Measurements from ENCODE around the gene DPT. TPM values are rescaled to one million over a fixed set of nuclear protein-coding genes. Genes with fewer than 3 reads are reported as not detected.

Gene DPT
- total and polyA plus RNA-seq, 2 of the 4 experiments (the other 2 are of a cell fraction): not detected

- Histone ChIP-seq H3K9me3 (ENCODE audit: control insufficient read depth, insufficient read depth, low read length) (no peaks in the 10 kb centered on the region), H2AFZ (replicated peaks; ENCODE audit: low read length, poor library complexity) (no peak overlapping the region), H3K36me3 (ENCODE audit: control insufficient read depth, insufficient read depth, low read length) (no peaks in the 10 kb centered on the region), H3K27me3 (ENCODE audit: control insufficient read depth, insufficient read depth, low read length) (no peaks in the 10 kb centered on the region), H3K79me1 (ENCODE audit: low read depth in 1 of 2, low read length in 2 of 2) (no peaks in the 10 kb centered on the region), H2BK15ac (ENCODE audit: low read depth, low read length) (no peak overlapping the region), H3K9me1 (ENCODE audit: insufficient read depth, low read length) (no peaks in the 10 kb centered on the region), H2BK20ac (ENCODE audit: low read depth, low read length) (no peak overlapping the region), H3K4me2 (ENCODE audit: low read depth, low read length) (no peak overlapping the region), H3K56ac (ENCODE audit: extremely low read depth, insufficient read depth, low read length) (no peak overlapping the region), H4K91ac (ENCODE audit: insufficient read depth, low read depth, low read length) (no peak overlapping the region), H3K23ac (ENCODE audit: low read depth, low read length) (no peak overlapping the region), H4K8ac (ENCODE audit: low read depth in 2 of 2, low read length in 2 of 2) (no peak overlapping the region), H3K14ac (replicated peaks; ENCODE audit: low read depth, low read length) (no peak overlapping the region), H4K5ac (ENCODE audit: low read depth, low read length) (no peak overlapping the region), H3K4ac (ENCODE audit: low read depth, low read length) (no peak overlapping the region), H3K18ac (ENCODE audit: low read depth, low read length) (no peak overlapping the region), H3K4me3 (ENCODE audit: insufficient read depth, low read depth, low read length) (no peak overlapping the region), H3K9ac (ENCODE audit: low read depth, low read length) (no peak overlapping the region), H2AK9ac (replicated peaks; ENCODE audit: low read depth, low read length, poor library complexity) (no peak overlapping the region), H2AK5ac (ENCODE audit: low read depth, low read length) (no peak overlapping the region), H2BK5ac (ENCODE audit: low read depth, low read length, poor library complexity, severe bottlenecking) (no peak overlapping the region), H4K20me1 (ENCODE audit: insufficient read depth, low read length) (no peaks in the 10 kb centered on the region), H3K27ac (ENCODE audit: insufficient read depth, low read length) (no peak overlapping the region), H2BK120ac (ENCODE audit: low read depth, low read length) (no peak overlapping the region), H3K4me1 (ENCODE audit: control insufficient read depth, insufficient read depth, low read length) (no peaks in the 10 kb centered on the region)
- ChIA-PET POLR2A (ENCODE audit: unreplicated experiment) (no interaction called here), CTCF (no interaction called here)
- intact Hi-C loops (cut with micrococcal nuclease): no loop called here
- in situ Hi-C loops (cut with MboI; ENCODE audit: low sequenced_read_pairs): no loop called here
- dilution Hi-C loops (cut with HindIII; ENCODE audit: low sequenced_read_pairs, unreplicated experiment): no loop called here
- WGBS, 2 experiments (ENCODE audit: extremely low coverage in 2 of 2, insufficient read length in 1 of 2): no CpG with 5 or more reads among the region's 2 CpGs
- TF ChIP-seq CHD1 (IDR thresholded peaks at IDR 0.05; ENCODE audit: low read depth, low read length) (no peak), USF2 (IDR thresholded peaks at IDR 0.05; ENCODE audit: low read depth, low read length) (no peak), CEBPB (IDR thresholded peaks at IDR 0.05; ENCODE audit: low read depth, low read length) (no peak), FOS (IDR thresholded peaks at IDR 0.05; ENCODE audit: low read depth, low read length) (no peak), MXI1 (IDR thresholded peaks at IDR 0.05; ENCODE audit: borderline replicate concordance, low read depth, low read length) (no peak), SMC3 (IDR thresholded peaks at IDR 0.05; ENCODE audit: low read depth, low read length) (no peak), RFX5 (IDR thresholded peaks at IDR 0.05; ENCODE audit: low read depth, low read length) (no peak), ELK1 (IDR thresholded peaks at IDR 0.05; ENCODE audit: borderline replicate concordance, low read depth, low read length) (no peak), MAZ (IDR thresholded peaks at IDR 0.05; ENCODE audit: borderline replicate concordance, low read depth, low read length) (no peak), POLR2A (IDR thresholded peaks at IDR 0.05; ENCODE audit: low read depth, low read length) (no peak), BHLHE40 (IDR thresholded peaks at IDR 0.05; ENCODE audit: low read depth, low read length) (no peak), RAD21 (IDR thresholded peaks at IDR 0.05; ENCODE audit: low read length) (no peak), RCOR1 (IDR thresholded peaks at IDR 0.05; ENCODE audit: insufficient replicate concordance, low read length) (no peak), MAFK (IDR thresholded peaks at IDR 0.05; ENCODE audit: low read depth, low read length) (no peak), CTCF (conservative IDR thresholded peaks at IDR 0.05; ENCODE audit: low read depth, low read length) (no peak)
- ATAC-seq (ENCODE audit: low read depth) (no peak), DNase-seq (no peak)
- BruUV-seq (replicated peaks): no TSS peak
Measured at GRCh38 chr1:168689327-168689657, 39.7 kb downstream of the DPT start.
